ENCODE data around the gene FAS.
"Not testable (repeated sequence)": the region's sequence is repeated elsewhere in the genome, so short reads cannot be mapped to it uniquely, and the experiment has no call there.

FAS gene

GRCh38 chr10:88987840-88988239 lies 2.8 kb upstream of the FAS start:
- no peak for DNase-seq
- in situ Hi-C loops (cut with HindIII; ENCODE audit: low pct_ligation_motif_present, low pct_unique_long_range_greater_than_20kb, low sequenced_read_pairs): no loop called here

GRCh38 chr10:88989423-88989822 lies 1.2 kb upstream of the FAS start:
- in situ Hi-C loops (cut with HindIII; ENCODE audit: low pct_ligation_motif_present, low pct_unique_long_range_greater_than_20kb, low sequenced_read_pairs): no loop called here
- DNase-seq: no peak

GRCh38 chr10:88989824-88990383 lies 694 bp upstream of the FAS start:
- in situ Hi-C loops (cut with HindIII; ENCODE audit: low pct_ligation_motif_present, low pct_unique_long_range_greater_than_20kb, low sequenced_read_pairs): no loop called here
- DNase-seq: no peak

DNA sequence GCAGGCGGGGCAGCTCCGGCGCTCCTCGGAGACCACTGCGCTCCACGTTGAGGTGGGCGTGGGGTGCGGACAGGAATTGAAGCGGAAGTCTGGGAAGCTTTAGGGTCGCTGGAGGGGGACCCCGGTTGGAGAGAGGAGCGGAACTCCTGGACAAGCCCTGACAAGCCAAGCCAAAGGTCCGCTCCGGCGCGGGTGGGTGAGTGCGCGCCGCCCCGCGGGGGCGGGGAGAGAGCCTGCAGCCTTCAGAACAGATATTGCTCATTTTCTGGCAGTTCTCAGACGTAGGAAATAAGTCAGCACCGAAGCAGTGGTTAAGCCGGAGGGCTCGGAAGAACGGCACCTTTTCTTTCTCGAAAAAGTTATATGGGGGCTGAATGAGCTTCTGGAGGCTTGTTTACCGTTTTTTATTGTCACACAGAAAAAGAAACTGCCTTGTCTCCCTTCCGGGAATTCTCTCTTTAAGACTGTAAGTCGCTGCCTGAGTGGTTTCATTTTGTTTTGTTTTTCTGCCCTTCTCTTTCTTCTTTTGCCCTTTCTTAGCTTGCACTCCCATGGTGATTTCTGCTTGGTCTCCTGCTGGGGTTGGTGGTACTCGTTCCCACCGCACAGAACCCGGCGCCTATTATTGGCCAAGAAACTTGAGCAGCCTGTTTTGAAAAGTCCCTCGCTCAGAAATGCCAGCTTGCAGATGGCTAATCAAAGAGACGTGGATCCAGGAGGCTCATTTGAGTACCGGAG lies 732 bp downstream of the FAS start:
- in situ Hi-C loops (cut with HindIII; ENCODE audit: low pct_ligation_motif_present, low pct_unique_long_range_greater_than_20kb, low sequenced_read_pairs): no loop called here
- DNase-seq: peak; percentile 67

GRCh38 chr10:88991899-88992320 lies 1.3 kb downstream of the FAS start:
- in situ Hi-C loops (cut with HindIII; ENCODE audit: low pct_ligation_motif_present, low pct_unique_long_range_greater_than_20kb, low sequenced_read_pairs): no loop called here

GRCh38 chr10:88992921-88993524 lies 2.4 kb downstream of the FAS start:
- no peak for DNase-seq
- in situ Hi-C loops (cut with HindIII; ENCODE audit: low pct_ligation_motif_present, low pct_unique_long_range_greater_than_20kb, low sequenced_read_pairs): no loop called here

More at GRCh38 chr10:88991899-88992320, 1.3 kb downstream of the FAS start:
- DNase-seq: no peak

DNA sequence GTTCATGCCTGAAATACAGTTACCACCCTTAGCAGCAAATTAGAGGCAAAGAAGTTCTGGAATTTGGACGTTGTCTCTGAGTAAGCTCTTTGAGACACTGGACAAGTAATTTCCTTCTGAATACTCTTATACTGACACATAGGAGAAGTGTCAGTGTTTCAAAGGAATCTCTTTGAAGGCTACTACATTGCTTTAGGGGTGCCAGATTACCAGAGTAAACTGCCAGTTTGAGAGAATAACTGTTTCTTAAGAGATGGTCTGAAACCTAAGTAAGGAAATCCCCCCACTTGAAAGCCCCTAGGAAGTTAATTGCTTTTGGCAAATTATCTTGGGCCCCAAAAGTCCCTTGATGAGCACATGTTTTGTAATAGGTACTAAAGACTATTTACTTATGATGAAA lies 3.4 kb downstream of the FAS start:
- in situ Hi-C loops (cut with HindIII; ENCODE audit: low pct_ligation_motif_present, low pct_unique_long_range_greater_than_20kb, low sequenced_read_pairs): no loop called here
- DNase-seq: peak; percentile 37

GRCh38 chr10:88995156-88995876 lies 4.7 kb downstream of the FAS start:
- DNase-seq: no peak
- in situ Hi-C loops (cut with HindIII; ENCODE audit: low pct_ligation_motif_present, low pct_unique_long_range_greater_than_20kb, low sequenced_read_pairs): no loop called here

- in situ Hi-C loops (cut with HindIII; ENCODE audit: low pct_ligation_motif_present, low pct_unique_long_range_greater_than_20kb, low sequenced_read_pairs): no loop called here
- no peak for DNase-seq
These were observed 6.3 kb downstream of the FAS start for GRCh38 chr10:88996927-88997326.

DNA sequence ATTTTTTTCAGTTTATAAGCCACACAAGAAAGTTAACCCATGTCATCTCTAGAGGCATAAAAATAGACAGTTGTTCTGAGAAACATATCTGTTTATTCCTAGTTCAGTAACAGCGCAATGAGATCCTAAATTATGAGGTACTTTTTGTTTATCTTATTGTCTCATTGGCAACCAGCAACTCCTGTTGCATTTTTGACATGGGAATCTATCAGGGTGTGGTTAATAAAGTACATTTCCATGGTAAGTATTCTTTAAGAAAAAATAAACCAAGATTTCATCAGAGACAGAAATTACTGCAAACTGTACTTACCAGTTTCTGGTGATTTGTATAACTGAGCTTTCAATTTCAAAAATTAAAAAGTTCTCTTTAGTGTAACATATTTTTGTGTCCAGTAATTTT lies 9.0 kb downstream of the FAS start:
- DNase-seq: no peak
- in situ Hi-C loops (cut with HindIII; ENCODE audit: low pct_ligation_motif_present, low pct_unique_long_range_greater_than_20kb, low sequenced_read_pairs): loop anchor here (25.0 kb wide), 1 partner anchor 213 kb away; the partner anchor contains the start of gene CH25H

GRCh38 chr10:89001024-89001728 lies 10.6 kb downstream of the FAS start:
- DNase-seq: no peak
- in situ Hi-C loops (cut with HindIII; ENCODE audit: low pct_ligation_motif_present, low pct_unique_long_range_greater_than_20kb, low sequenced_read_pairs): loop anchor here (25.0 kb wide), 1 partner anchor 211 kb away; the partner anchor contains the start of gene CH25H

GRCh38 chr10:89001729-89002072 lies 11.1 kb downstream of the FAS start:
- in situ Hi-C loops (cut with HindIII; ENCODE audit: low pct_ligation_motif_present, low pct_unique_long_range_greater_than_20kb, low sequenced_read_pairs): loop anchor here (25.0 kb wide), 1 partner anchor 211 kb away; the partner anchor contains the start of gene CH25H
- DNase-seq: no peak

GRCh38 chr10:89002226-89002978 lies 11.8 kb downstream of the FAS start:
- no peak for DNase-seq
- in situ Hi-C loops (cut with HindIII; ENCODE audit: low pct_ligation_motif_present, low pct_unique_long_range_greater_than_20kb, low sequenced_read_pairs): loop anchor here (25.0 kb wide), 1 partner anchor 210 kb away; the partner anchor contains the start of gene CH25H

DNA sequence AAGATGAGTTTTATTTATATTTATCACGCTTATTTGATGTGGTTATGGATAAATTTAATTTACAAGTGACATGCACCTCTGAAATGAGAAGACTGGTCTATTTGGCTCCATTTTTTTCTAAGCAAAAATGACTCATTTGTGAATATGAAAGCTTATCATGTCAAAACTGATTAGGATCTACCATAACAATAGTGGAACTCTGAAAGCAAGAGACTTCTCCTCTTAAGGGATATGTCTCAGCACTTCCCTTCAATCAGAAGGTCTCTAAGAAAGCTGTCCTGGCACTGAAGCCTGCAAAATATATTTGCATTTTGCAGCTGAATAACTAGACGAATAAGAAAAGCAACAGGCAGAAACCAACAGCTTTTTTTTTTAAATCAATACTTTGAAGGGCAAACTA lies 12.7 kb downstream of the FAS start:
- in situ Hi-C loops (cut with HindIII; ENCODE audit: low pct_ligation_motif_present, low pct_unique_long_range_greater_than_20kb, low sequenced_read_pairs): loop anchor here (25.0 kb wide), 1 partner anchor 209 kb away; the partner anchor contains the start of gene CH25H
- no peak for DNase-seq

GRCh38 chr10:89007129-89007893 lies 16.7 kb downstream of the FAS start:
- in situ Hi-C loops (cut with HindIII; ENCODE audit: low pct_ligation_motif_present, low pct_unique_long_range_greater_than_20kb, low sequenced_read_pairs): loop anchor here (25.0 kb wide), 1 partner anchor 205 kb away; the partner anchor contains the start of gene CH25H
- DNase-seq: no peak

DNA sequence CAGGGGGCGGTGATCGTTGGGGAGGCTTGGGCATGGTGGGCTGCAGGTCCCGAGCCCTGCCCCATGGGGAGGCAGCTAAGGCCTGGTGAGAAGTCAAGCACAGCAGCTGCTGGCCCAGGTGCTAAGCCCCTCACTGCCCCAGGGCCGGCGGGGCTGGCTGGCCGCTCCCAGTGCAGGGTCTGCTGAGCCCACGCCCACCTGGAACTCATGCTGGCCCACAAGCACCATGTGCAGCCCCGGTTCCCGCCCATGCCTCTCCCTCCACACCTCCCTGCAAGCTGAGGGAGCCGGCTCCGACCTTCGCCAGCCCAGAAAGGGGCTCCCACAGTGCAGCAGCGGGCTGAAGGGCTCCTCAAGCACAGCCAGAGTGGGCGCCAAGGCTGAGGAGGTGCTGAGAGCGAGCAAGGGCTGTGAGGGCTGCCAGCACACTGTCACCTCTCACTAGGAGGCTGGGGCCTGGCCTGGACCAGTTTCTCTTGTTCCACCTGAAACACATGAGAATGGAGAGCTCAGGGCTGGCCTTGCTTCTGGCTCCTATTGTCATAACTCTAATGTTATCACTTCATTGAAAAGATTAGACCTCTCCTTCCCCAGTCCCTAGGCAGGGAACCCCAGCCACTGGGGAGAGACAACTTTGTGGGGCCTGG lies 28.2 kb downstream of the FAS start:
- DNase-seq: not testable (repeated sequence)
- in situ Hi-C loops (cut with HindIII; ENCODE audit: low pct_ligation_motif_present, low pct_unique_long_range_greater_than_20kb, low sequenced_read_pairs): loop anchor here (25.0 kb wide), 1 partner anchor 193 kb away; the partner anchor contains the start of gene CH25H

Data from ACHN (cell line).